OCI-LY1 (cell line): ENCODE measurements around the gene TENM4.

Source experiments
- H2AFZ ChIP-seq: fragments of 200-600 bp; sonication (generic), shearing (Covaris generic); 2 replicates; pipeline ENCODE4 v1.6.0; 2014; ENCODE audit warnings: antibody characterized with exemption, mild to moderate bottlenecking, low read length
- H3F3A ChIP-seq: fragments of 200-600 bp; sonication (generic), shearing (Covaris generic); 2 replicates; pipeline ENCODE4 v1.6.0; 2014; ENCODE audit warnings: mild to moderate bottlenecking, antibody characterized with exemption, low read length, moderate library complexity; ENCODE audit not compliant: insufficient read depth
- H3K27ac ChIP-seq: fragments of 200-600 bp; sonication (generic); 2 replicates; pipeline ENCODE4 v1.5.1; 2014; ENCODE audit warnings: low read length, mixed run types, mild to moderate bottlenecking, low read depth; ENCODE audit not compliant: poor library complexity, severe bottlenecking
- H3K27me3 ChIP-seq: fragments of 200-600 bp; sonication (generic); 2 replicates; pipeline ENCODE4 v1.6.0; 2014; ENCODE audit warnings: antibody characterized with exemption, mild to moderate bottlenecking, low read length, moderate library complexity; ENCODE audit not compliant: insufficient read depth
- H3K36me3 ChIP-seq: fragments of 200-600 bp; sonication (generic); 2 replicates; pipeline ENCODE4 v1.6.1; 2014; ENCODE audit warnings: mild to moderate bottlenecking, antibody characterized with exemption, low read length, moderate library complexity, mixed read lengths; ENCODE audit not compliant: insufficient read depth
- H3K4me1 ChIP-seq: fragments of 200-600 bp; sonication (generic); 2 replicates; pipeline ENCODE4 v1.5.1; 2014; ENCODE audit warnings: mild to moderate bottlenecking, low read length, moderate library complexity; ENCODE audit not compliant: insufficient read depth, severe bottlenecking
- H3K4me2 ChIP-seq: fragments of 200-600 bp; sonication (generic), shearing (Covaris generic); 2 replicates; pipeline ENCODE4 v1.6.1; 2014; ENCODE audit warnings: low read length
- H3K4me3 ChIP-seq: fragments of 200-600 bp; sonication (generic); 2 replicates; pipeline ENCODE4 v1.5.1; 2014; ENCODE audit warnings: low read length, low read depth, mild to moderate bottlenecking, mixed read lengths; ENCODE audit not compliant: poor library complexity, severe bottlenecking
- H3K79me2 ChIP-seq: fragments of 200-600 bp; shearing (Covaris generic); 2 replicates; pipeline ENCODE4 v1.6.1; 2016; ENCODE audit warnings: mixed run types, low read length, mixed read lengths; ENCODE audit not compliant: insufficient read depth
- H3K9ac ChIP-seq: fragments of 200-600 bp; sonication (generic), shearing (Covaris generic); 2 replicates; pipeline ENCODE4 v1.6.1; 2014; ENCODE audit warnings: mild to moderate bottlenecking, low read length, mixed read lengths
- H3K9me2 ChIP-seq: fragments of 200-600 bp; sonication (generic), shearing (Covaris generic); 2 replicates; pipeline ENCODE4 v1.6.1; 2014; ENCODE audit warnings: low read depth, mild to moderate bottlenecking, low read length, mixed read lengths
- H3K9me3 ChIP-seq: fragments of 200-600 bp; shearing (Covaris generic); 2 replicates; pipeline ENCODE4 v1.6.1; 2014; ENCODE audit warnings: low read length, mixed read lengths
- H4K20me1 ChIP-seq: fragments of 200-600 bp; sonication (generic), shearing (Covaris generic); 2 replicates; pipeline ENCODE4 v1.6.0; 2016; ENCODE audit warnings: mild to moderate bottlenecking, low read length; ENCODE audit not compliant: insufficient read depth
- EZH2 ChIP-seq: fragments of 200-600 bp; sonication (generic), shearing (Covaris generic); IDR thresholded peaks from 2 replicates; pipeline ENCODE4 v1.8.0; 2017; ENCODE audit warnings: borderline replicate concordance, mixed run types, mild to moderate bottlenecking, antibody characterized with exemption, low read length, moderate library complexity, mixed read lengths
- TF ChIP-seq, protein P1 (sequence below): fragments of 200-600 bp; sonication (generic), shearing (Covaris generic); IDR thresholded peaks from 2 replicates; pipeline ENCODE4 v1.5.1; 2017; ENCODE audit warnings: mild to moderate bottlenecking, antibody characterized with exemption, low read length, moderate library complexity, mixed read lengths

Gene TENM4

DNA sequence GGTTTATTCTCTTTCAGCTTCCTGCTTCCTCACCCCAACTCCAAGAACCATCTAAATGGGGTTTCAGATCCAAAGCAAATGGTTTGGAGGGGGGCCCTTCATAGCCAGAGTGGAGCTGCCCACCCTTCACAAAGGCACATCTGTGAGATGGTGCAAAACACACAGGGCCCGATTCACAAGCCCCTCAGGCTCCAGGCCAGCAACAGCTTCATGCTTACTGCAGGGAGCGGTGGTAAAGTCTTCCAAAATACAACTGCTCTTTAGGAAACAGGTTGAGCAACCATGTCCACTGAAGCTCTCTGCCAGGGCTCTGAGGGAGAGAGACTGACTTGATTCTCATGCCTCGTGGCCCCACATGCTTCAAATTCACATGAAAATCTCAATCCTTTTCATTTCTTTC, 653.1 kb downstream of the TENM4 start:
- Histone ChIP-seq H3K4me1 (no peaks in the 10 kb centered on the region), H3K4me2 (no peak overlapping the region), H3K36me3 (no peaks in the 10 kb centered on the region), H3K9me2 (no peaks in the 10 kb centered on the region), H3K9me3 (no peaks in the 10 kb centered on the region), H3K9ac (no peak overlapping the region), H3K4me3 (no peak overlapping the region), H3K27ac (no peak overlapping the region), H3F3A (no peaks in the 10 kb centered on the region), H3K79me2 (no peaks in the 10 kb centered on the region), H2AFZ (no peak overlapping the region), H4K20me1 (no peaks in the 10 kb centered on the region), H3K27me3 (no peaks in the 10 kb centered on the region)
- TF ChIP-seq EZH2: no peak
- TF ChIP-seq, protein P1, sequence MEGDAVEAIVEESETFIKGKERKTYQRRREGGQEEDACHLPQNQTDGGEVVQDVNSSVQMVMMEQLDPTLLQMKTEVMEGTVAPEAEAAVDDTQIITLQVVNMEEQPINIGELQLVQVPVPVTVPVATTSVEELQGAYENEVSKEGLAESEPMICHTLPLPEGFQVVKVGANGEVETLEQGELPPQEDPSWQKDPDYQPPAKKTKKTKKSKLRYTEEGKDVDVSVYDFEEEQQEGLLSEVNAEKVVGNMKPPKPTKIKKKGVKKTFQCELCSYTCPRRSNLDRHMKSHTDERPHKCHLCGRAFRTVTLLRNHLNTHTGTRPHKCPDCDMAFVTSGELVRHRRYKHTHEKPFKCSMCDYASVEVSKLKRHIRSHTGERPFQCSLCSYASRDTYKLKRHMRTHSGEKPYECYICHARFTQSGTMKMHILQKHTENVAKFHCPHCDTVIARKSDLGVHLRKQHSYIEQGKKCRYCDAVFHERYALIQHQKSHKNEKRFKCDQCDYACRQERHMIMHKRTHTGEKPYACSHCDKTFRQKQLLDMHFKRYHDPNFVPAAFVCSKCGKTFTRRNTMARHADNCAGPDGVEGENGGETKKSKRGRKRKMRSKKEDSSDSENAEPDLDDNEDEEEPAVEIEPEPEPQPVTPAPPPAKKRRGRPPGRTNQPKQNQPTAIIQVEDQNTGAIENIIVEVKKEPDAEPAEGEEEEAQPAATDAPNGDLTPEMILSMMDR: no peak

- H3K9me3 ChIP-seq: no peaks in the 10 kb centered on the region
- no peaks in the 10 kb centered on the region for H3K9me2 ChIP-seq
- no peak overlapping the region for H3K27ac ChIP-seq
- H3K9ac ChIP-seq: no peak overlapping the region
- no peak overlapping the region for H3K4me3 ChIP-seq
- H3K27me3 ChIP-seq: no peaks in the 10 kb centered on the region
- no peaks in the 10 kb centered on the region for H4K20me1 ChIP-seq
- no peak overlapping the region for H3K4me2 ChIP-seq
- no peaks in the 10 kb centered on the region for H3F3A ChIP-seq
- H3K36me3 ChIP-seq: no peaks in the 10 kb centered on the region
- no peak for TF ChIP-seq EZH2
- TF ChIP-seq, protein P1: no peak
- H3K4me1 ChIP-seq: no peaks in the 10 kb centered on the region
- H3K79me2 ChIP-seq: no peaks in the 10 kb centered on the region
- H2AFZ ChIP-seq: no peak overlapping the region
Measured at GRCh38 chr11:78786746-78787145, 654.1 kb downstream of the TENM4 start.

DNA sequence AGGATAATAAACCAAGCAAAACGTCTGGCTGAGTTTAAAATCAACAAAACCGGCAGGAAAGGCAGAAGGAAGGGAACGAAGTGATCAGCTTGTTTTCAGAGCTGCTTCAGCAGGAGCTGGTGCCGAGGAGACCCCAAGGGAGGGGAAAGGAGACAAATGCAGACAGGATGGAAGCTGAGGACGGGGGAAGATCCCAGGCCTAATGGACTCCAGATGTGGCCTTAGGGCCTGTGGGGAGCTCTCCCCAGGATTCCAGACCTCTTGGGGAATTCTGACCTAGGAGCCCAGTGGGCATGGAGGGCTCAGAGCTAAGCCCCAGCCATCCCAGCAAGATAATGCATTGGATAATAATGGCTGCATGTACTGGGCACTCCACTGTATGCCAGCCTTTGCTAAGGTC, 654.7 kb downstream of the TENM4 start:
- Histone ChIP-seq H3K9me2 (no peaks in the 10 kb centered on the region), H3K4me1 (no peaks in the 10 kb centered on the region), H3K79me2 (no peaks in the 10 kb centered on the region), H4K20me1 (no peaks in the 10 kb centered on the region), H3K9me3 (no peaks in the 10 kb centered on the region), H3K9ac (no peak overlapping the region), H3F3A (no peaks in the 10 kb centered on the region), H3K36me3 (no peaks in the 10 kb centered on the region), H3K4me2 (no peak overlapping the region), H3K27me3 (no peaks in the 10 kb centered on the region), H3K27ac (no peak overlapping the region), H2AFZ (no peak overlapping the region), H3K4me3 (no peak overlapping the region)
- TF ChIP-seq EZH2: no peak
- TF ChIP-seq, protein P1: no peak
